ENCODE measurements around the gene TMEM9. TPM values are rescaled to one million over a fixed set of nuclear protein-coding genes. Genes with fewer than 3 reads are reported as not detected.
A peak's percentile ranks its signal among the peaks of the same experiment; 100 is the strongest.

TMEM9 gene
- total RNA-seq, 1 experiment from 2014 or later = 69.7 TPM

DNA sequence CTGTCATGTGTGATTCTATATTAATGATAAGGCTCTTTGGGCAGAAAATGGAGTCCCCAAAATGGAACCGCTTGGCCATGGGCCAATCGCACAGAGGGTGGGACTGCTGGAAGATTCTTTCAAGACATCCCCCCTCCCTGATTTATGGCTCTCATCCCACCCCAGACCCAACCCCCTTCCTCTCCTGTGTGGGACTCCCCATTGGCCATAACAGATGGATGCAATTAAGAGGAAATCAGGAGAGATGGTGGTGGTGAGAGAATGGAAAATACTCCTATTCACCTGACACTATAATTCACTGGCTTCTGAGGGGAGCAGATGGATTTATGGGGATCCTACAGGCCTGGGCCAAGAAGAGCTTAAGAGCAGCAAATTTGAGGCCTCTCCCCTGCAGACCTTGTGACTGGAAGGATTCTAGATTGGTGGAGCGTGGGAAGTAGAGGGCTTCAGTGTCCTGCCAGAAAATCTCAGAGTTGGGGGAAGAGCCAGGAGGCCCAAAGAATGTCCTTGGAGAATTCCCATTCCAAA lies 38.1 kb upstream of the TMEM9 start:
- Histone ChIP-seq H3K4me3 (ENCODE audit: low read depth, low read length, poor library complexity, severe bottlenecking) (no peak overlapping the region), H3K27me3 (replicated peaks; ENCODE audit: insufficient read depth, low read depth, low read length, poor library complexity) (no peaks in the 10 kb centered on the region), H3K27ac (ENCODE audit: low read depth, low read length, poor library complexity, severe bottlenecking) (no peak overlapping the region), H3K9me3 (ENCODE audit: low read depth, low read length, poor library complexity, severe bottlenecking) (no peaks in the 10 kb centered on the region), H3K36me3 (ENCODE audit: insufficient read depth, low read length, poor library complexity, severe bottlenecking) (no peaks in the 10 kb centered on the region), H3K4me1 (ENCODE audit: insufficient read depth, low read length, poor library complexity, severe bottlenecking) (peaks cover 6% of the 10 kb centered on the region)
- intact Hi-C loops (cut with micrococcal nuclease; ENCODE audit: unreplicated experiment) = no loop called here
- BruUV-seq (replicated peaks) = no TSS peak
- CTCF ChIA-PET = no interaction called here
- TF ChIP-seq, protein P1, sequence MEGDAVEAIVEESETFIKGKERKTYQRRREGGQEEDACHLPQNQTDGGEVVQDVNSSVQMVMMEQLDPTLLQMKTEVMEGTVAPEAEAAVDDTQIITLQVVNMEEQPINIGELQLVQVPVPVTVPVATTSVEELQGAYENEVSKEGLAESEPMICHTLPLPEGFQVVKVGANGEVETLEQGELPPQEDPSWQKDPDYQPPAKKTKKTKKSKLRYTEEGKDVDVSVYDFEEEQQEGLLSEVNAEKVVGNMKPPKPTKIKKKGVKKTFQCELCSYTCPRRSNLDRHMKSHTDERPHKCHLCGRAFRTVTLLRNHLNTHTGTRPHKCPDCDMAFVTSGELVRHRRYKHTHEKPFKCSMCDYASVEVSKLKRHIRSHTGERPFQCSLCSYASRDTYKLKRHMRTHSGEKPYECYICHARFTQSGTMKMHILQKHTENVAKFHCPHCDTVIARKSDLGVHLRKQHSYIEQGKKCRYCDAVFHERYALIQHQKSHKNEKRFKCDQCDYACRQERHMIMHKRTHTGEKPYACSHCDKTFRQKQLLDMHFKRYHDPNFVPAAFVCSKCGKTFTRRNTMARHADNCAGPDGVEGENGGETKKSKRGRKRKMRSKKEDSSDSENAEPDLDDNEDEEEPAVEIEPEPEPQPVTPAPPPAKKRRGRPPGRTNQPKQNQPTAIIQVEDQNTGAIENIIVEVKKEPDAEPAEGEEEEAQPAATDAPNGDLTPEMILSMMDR (conservative IDR thresholded peaks at IDR 0.05; ENCODE audit: low read depth, low read length) = no peak
- no peak for TF ChIP-seq EZH2 (IDR thresholded peaks at IDR 0.05; ENCODE audit: borderline replicate concordance, low read depth, low read length, poor library complexity, severe bottlenecking)
- POLR2A ChIA-PET (ENCODE audit: low non-redundant PET) = no interaction called here
- peak; percentile 26 for DNase-seq (ENCODE audit: low spot score)

DNA sequence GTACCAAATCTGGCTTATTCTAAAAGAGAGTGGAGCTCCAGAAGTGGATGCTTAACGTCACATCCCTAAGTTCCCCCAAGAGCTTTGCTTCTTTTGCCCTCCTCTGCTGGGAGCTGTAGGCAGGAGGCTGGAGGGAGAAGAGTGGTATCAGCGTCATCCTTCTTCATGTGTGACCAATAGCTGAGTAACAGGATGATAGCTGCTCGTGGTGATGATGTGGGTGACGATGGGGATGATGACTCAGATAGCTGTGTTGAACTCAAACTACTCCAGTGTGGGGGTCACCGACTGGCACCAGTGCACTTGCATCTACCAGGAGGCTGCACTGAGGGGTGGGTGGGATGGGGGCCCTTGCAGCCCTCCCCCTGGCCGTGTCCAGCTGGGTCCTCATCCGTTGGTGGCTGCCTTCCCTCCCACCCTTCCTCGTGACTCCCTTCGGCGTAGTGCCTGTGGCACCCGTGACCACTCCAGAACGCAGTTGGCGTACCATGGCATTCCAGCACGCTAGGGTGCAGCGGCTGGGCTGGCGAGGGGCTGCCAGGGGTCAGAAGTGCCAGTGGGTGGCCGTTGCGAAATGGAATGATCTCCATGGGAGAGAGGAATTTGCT lies 37.5 kb upstream of the TMEM9 start:
- no peaks in the 10 kb centered on the region for H3K27me3 ChIP-seq (replicated peaks; ENCODE audit: insufficient read depth, low read depth, low read length, poor library complexity)
- no peak overlapping the region for H3K27ac ChIP-seq (ENCODE audit: low read depth, low read length, poor library complexity, severe bottlenecking)
- ChIA-PET CTCF (interaction anchor here (0.5 kb wide), 1 partner anchor 9 kb away, joined by 7 read pairs; no protein-coding TSS in a partner anchor), POLR2A (ENCODE audit: low non-redundant PET) (no interaction called here)
- H3K4me1 ChIP-seq (ENCODE audit: insufficient read depth, low read length, poor library complexity, severe bottlenecking) = peaks cover 6% of the 10 kb centered on the region
- no peak overlapping the region for H3K4me3 ChIP-seq (ENCODE audit: low read depth, low read length, poor library complexity, severe bottlenecking)
- BruUV-seq (replicated peaks) = no TSS peak
- intact Hi-C loops (cut with micrococcal nuclease; ENCODE audit: unreplicated experiment) = no loop called here
- H3K36me3 ChIP-seq (ENCODE audit: insufficient read depth, low read length, poor library complexity, severe bottlenecking) = no peaks in the 10 kb centered on the region
- peak; percentile 30 for DNase-seq (ENCODE audit: low spot score)
- no peaks in the 10 kb centered on the region for H3K9me3 ChIP-seq (ENCODE audit: low read depth, low read length, poor library complexity, severe bottlenecking)
- TF ChIP-seq, protein P1 (conservative IDR thresholded peaks at IDR 0.05; ENCODE audit: low read depth, low read length) = no peak
- no peak for TF ChIP-seq EZH2 (IDR thresholded peaks at IDR 0.05; ENCODE audit: borderline replicate concordance, low read depth, low read length, poor library complexity, severe bottlenecking)

DNA sequence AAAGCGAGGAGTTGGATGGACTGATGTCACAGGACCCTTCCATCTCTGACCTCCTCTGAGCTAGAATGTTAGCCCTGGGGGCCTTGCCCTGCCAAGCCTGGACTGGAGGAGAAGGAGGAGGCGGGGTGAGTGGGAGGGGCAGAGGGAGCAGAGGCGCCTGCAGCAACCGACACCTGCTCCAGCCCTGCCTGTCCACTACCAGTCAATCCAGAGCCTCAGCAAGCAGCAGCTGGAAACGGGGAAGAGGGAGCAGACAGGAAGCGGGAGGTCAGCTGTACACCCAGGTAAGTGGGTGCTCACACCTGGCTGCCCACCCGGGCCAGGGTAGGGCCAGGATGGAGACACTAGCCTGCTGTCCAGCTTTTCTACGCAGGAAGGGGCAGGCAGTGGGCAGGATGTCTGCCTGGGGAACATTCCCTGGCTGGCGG lies 36.4 kb upstream of the TMEM9 start, which contains the start of gene IGFN1:
Gene IGFN1, plus strand, starts transcription at position 201 of the 428 bp plus-strand sequence. CDS start 2,470 bp downstream, outside the sequence.
- ChIA-PET POLR2A (ENCODE audit: low non-redundant PET) (no interaction called here), CTCF (no interaction called here)
- DNase-seq (ENCODE audit: low spot score) = no peak
- H3K27ac ChIP-seq (ENCODE audit: low read depth, low read length, poor library complexity, severe bottlenecking) = no peak within 1 kb of the TSS
- TF ChIP-seq, protein P1 (conservative IDR thresholded peaks at IDR 0.05; ENCODE audit: low read depth, low read length) = no peak
- no peak for TF ChIP-seq EZH2 (IDR thresholded peaks at IDR 0.05; ENCODE audit: borderline replicate concordance, low read depth, low read length, poor library complexity, severe bottlenecking)
- intact Hi-C loops (cut with micrococcal nuclease; ENCODE audit: unreplicated experiment) = no loop called here
- H3K4me3 ChIP-seq (ENCODE audit: low read depth, low read length, poor library complexity, severe bottlenecking) = no peak within 1 kb of the TSS
- BruUV-seq (replicated peaks) = no TSS peak
- peaks cover 6% of the 10 kb centered on the region for H3K4me1 ChIP-seq (ENCODE audit: insufficient read depth, low read length, poor library complexity, severe bottlenecking)
- no peaks in the 10 kb centered on the region for H3K36me3 ChIP-seq (ENCODE audit: insufficient read depth, low read length, poor library complexity, severe bottlenecking)
- H3K9me3 ChIP-seq (ENCODE audit: low read depth, low read length, poor library complexity, severe bottlenecking) = no peaks in the 10 kb centered on the region
- no peaks in the 10 kb centered on the region for H3K27me3 ChIP-seq (replicated peaks; ENCODE audit: insufficient read depth, low read depth, low read length, poor library complexity)

All from A673 (cell line).